A673 (cell line): ENCODE results near the gene TBRG4.

Experiments used
- CTCF ChIP-seq: fragments of 300-800, 200-600 bp; sonication (generic); conservative IDR thresholded peaks from 2 replicates; pipeline ENCODE4 v1.5.1; 2017; ENCODE audit warnings: low read depth, mild to moderate bottlenecking, antibody characterized with exemption, low read length, moderate library complexity, mixed read lengths
- EZH2 ChIP-seq: fragments of 200-600 bp; sonication (generic); IDR thresholded peaks from 2 replicates; pipeline ENCODE4 v1.6.1; 2017; ENCODE audit warnings: borderline replicate concordance, low read depth, mild to moderate bottlenecking, mixed read lengths, antibody characterized with exemption, low read length; ENCODE audit not compliant: poor library complexity, severe bottlenecking

- TF ChIP-seq CTCF (no peak), EZH2 (no peak)
Measured at GRCh38 chr7:45150199-45150598, 38.7 kb upstream of the TBRG4 start.
